BLaER1 (cell line): Measurements from ENCODE around the gene P2RX4.
"Not testable (repeated sequence)": the region's sequence is repeated elsewhere in the genome, so short reads cannot be mapped to it uniquely, and the experiment has no call there.

ENCODE experiments used
- H3K27ac ChIP-seq: shearing (Covaris generic); formaldehyde crosslinking; 2 replicates; pipeline ENCODE4 v1.8.1; 2022
- H3K27me3 ChIP-seq: shearing (Covaris generic); formaldehyde crosslinking; 2 replicates; pipeline ENCODE4 v1.8.1; 2022
- H3K36me3 ChIP-seq: shearing (Covaris generic); formaldehyde crosslinking; 2 replicates; pipeline ENCODE4 v1.8.1; 2022
- H3K4me1 ChIP-seq: shearing (Covaris generic); formaldehyde crosslinking; 2 replicates; pipeline ENCODE4 v1.8.1; 2022
- H3K4me2 ChIP-seq: shearing (Covaris generic); formaldehyde crosslinking; 2 replicates; pipeline ENCODE4 v1.8.1; 2022
- H3K4me3 ChIP-seq: shearing (Covaris generic); formaldehyde crosslinking; 2 replicates; pipeline ENCODE4 v1.8.1; 2022
- H3K9ac ChIP-seq: shearing (Covaris generic); formaldehyde crosslinking; 2 replicates; pipeline ENCODE4 v1.8.1; 2022
- H3K9me3 ChIP-seq: shearing (Covaris generic); formaldehyde crosslinking; 2 replicates; pipeline ENCODE4 v1.8.1; 2022
- H4K20me1 ChIP-seq: shearing (Covaris generic); formaldehyde crosslinking; 2 replicates; pipeline ENCODE4 v1.8.1; 2022
- Cebpa-rat ChIP-seq: shearing (Covaris generic); IDR thresholded peaks from 2 replicates; pipeline ENCODE4 v1.8.1; 2022

The P2RX4 gene

GRCh38 chr12:121218588-121219352 lies 8.8 kb downstream of the P2RX4 start:
- Histone ChIP-seq H3K36me3 (peaks cover 61% of the 10 kb centered on the region), H3K4me1 (peaks cover 39% of the 10 kb centered on the region), H3K9me3 (no peaks in the 10 kb centered on the region), H3K4me2 (no peak overlapping the region), H4K20me1 (no peaks in the 10 kb centered on the region), H3K27ac (no peak overlapping the region), H3K4me3 (no peak overlapping the region), H3K9ac (no peak overlapping the region), H3K27me3 (no peaks in the 10 kb centered on the region)
- TF ChIP-seq Cebpa-rat, result no peak

- no peaks in the 10 kb centered on the region for H4K20me1 ChIP-seq
- H3K9ac ChIP-seq, result no peak overlapping the region
- no peaks in the 10 kb centered on the region for H3K27me3 ChIP-seq
- H3K9me3 ChIP-seq, result no peaks in the 10 kb centered on the region
- no peak overlapping the region for H3K27ac ChIP-seq
- TF ChIP-seq Cebpa-rat, result no peak
- H3K4me2 ChIP-seq, result no peak overlapping the region; the same call in 1 of the 2 replicates
- peaks cover 39% of the 10 kb centered on the region for H3K4me1 ChIP-seq
- H3K4me3 ChIP-seq, result no peak overlapping the region
- H3K36me3 ChIP-seq, result peaks cover 62% of the 10 kb centered on the region
Observed at GRCh38 chr12:121219353-121219986, 9.5 kb downstream of the P2RX4 start.

GRCh38 chr12:121222847-121223246 lies 12.9 kb downstream of the P2RX4 start:
- Histone ChIP-seq H3K4me1 (peaks cover 36% of the 10 kb centered on the region), H3K27ac (peak overlapping the region; percentile 56), H3K36me3 (peaks cover 66% of the 10 kb centered on the region), H3K4me3 (no peak overlapping the region), H3K9ac (peak overlapping the region; percentile 37; the same call in 1 of the 2 replicates), H3K27me3 (no peaks in the 10 kb centered on the region), H3K4me2 (peak overlapping the region; percentile 74), H4K20me1 (no peaks in the 10 kb centered on the region), H3K9me3 (no peaks in the 10 kb centered on the region)
- no peak for TF ChIP-seq Cebpa-rat

GRCh38 chr12:121223292-121224285 lies 13.7 kb downstream of the P2RX4 start:
- no peak overlapping the region for H3K4me3 ChIP-seq
- TF ChIP-seq Cebpa-rat, result no peak
- peak overlapping the region; percentile 56 for H3K27ac ChIP-seq
- peak overlapping the region; percentile 74 for H3K4me2 ChIP-seq
- H3K4me1 ChIP-seq, result peaks cover 36% of the 10 kb centered on the region
- H3K9me3 ChIP-seq, result no peaks in the 10 kb centered on the region
- H4K20me1 ChIP-seq, result no peaks in the 10 kb centered on the region
- H3K36me3 ChIP-seq, result peaks cover 64% of the 10 kb centered on the region
- H3K9ac ChIP-seq, result peak overlapping the region; percentile 37; the same call in 1 of the 2 replicates
- H3K27me3 ChIP-seq, result no peaks in the 10 kb centered on the region

- Histone ChIP-seq H3K9me3 (no peaks in the 10 kb centered on the region), H3K4me1 (peaks cover 36% of the 10 kb centered on the region), H3K4me2 (peak overlapping the region; percentile 74; the same call in 1 of the 2 replicates), H3K27me3 (no peaks in the 10 kb centered on the region), H3K27ac (no peak overlapping the region; the same call in 1 of the 2 replicates), H3K9ac (no peak overlapping the region), H4K20me1 (no peaks in the 10 kb centered on the region), H3K4me3 (no peak overlapping the region), H3K36me3 (peaks cover 66% of the 10 kb centered on the region)
- TF ChIP-seq Cebpa-rat, result no peak
Observed at GRCh38 chr12:121224591-121224990, 14.7 kb downstream of the P2RX4 start.

- no peak for TF ChIP-seq Cebpa-rat
- H3K27ac ChIP-seq, result no peak overlapping the region
- no peaks in the 10 kb centered on the region for H4K20me1 ChIP-seq
Observed at GRCh38 chr12:121226399-121226798, 16.5 kb downstream of the P2RX4 start.

GRCh38 chr12:121226871-121227270 lies 16.9 kb downstream of the P2RX4 start:
- not testable (repeated sequence) for H4K20me1 ChIP-seq, H3K9me3 ChIP-seq, H3K9ac ChIP-seq, H3K27me3 ChIP-seq, H3K4me3 ChIP-seq, H3K4me2 ChIP-seq, H3K27ac ChIP-seq
- Histone ChIP-seq H3K4me1 (peaks cover 27% of the 10 kb centered on the region), H3K36me3 (peaks cover 62% of the 10 kb centered on the region)

More at GRCh38 chr12:121226399-121226798, 16.5 kb downstream of the P2RX4 start:
- H3K36me3 ChIP-seq, result peaks cover 62% of the 10 kb centered on the region
- H3K9me3 ChIP-seq, result no peaks in the 10 kb centered on the region
- no peak overlapping the region for H3K4me3 ChIP-seq
- no peak overlapping the region for H3K9ac ChIP-seq
- no peaks in the 10 kb centered on the region for H3K27me3 ChIP-seq
- H3K4me2 ChIP-seq, result no peak overlapping the region
- H3K4me1 ChIP-seq, result peaks cover 27% of the 10 kb centered on the region

GRCh38 chr12:121227294-121227693 lies 17.4 kb downstream of the P2RX4 start:
- no peak overlapping the region for H3K4me2 ChIP-seq
- peaks cover 63% of the 10 kb centered on the region for H3K36me3 ChIP-seq

GRCh38 chr12:121228919-121229665 lies 19.2 kb downstream of the P2RX4 start:
- Histone ChIP-seq H4K20me1 (no peaks in the 10 kb centered on the region), H3K4me3 (no peak overlapping the region), H3K36me3 (peaks cover 70% of the 10 kb centered on the region), H3K4me2 (no peak overlapping the region), H3K27ac (peak overlapping the region; percentile 18; the same call in 1 of the 2 replicates), H3K9ac (no peak overlapping the region), H3K4me1 (peaks cover 10% of the 10 kb centered on the region), H3K27me3 (no peaks in the 10 kb centered on the region), H3K9me3 (no peaks in the 10 kb centered on the region)
- no peak for TF ChIP-seq Cebpa-rat

More at GRCh38 chr12:121227294-121227693, 17.4 kb downstream of the P2RX4 start:
- Histone ChIP-seq H4K20me1 (no peaks in the 10 kb centered on the region), H3K4me1 (peaks cover 27% of the 10 kb centered on the region), H3K4me3 (no peak overlapping the region), H3K9ac (no peak overlapping the region), H3K9me3 (no peaks in the 10 kb centered on the region), H3K27ac (no peak overlapping the region), H3K27me3 (no peaks in the 10 kb centered on the region)
- no peak for TF ChIP-seq Cebpa-rat

GRCh38 chr12:121229826-121230537 lies 20.1 kb downstream of the P2RX4 start:
- H3K4me1 ChIP-seq, H3K9me3 ChIP-seq, H3K4me2 ChIP-seq, H3K27me3 ChIP-seq, H3K4me3 ChIP-seq, H3K9ac ChIP-seq, H4K20me1 ChIP-seq: not testable (repeated sequence)
- Histone ChIP-seq H3K36me3 (peaks cover 79% of the 10 kb centered on the region), H3K27ac (0 out of 2 replicates have a peak overlapping the region, but pooled peaks have one; percentile 18)
